ENCODE data around the gene LIN28A. TPM values are rescaled to one million over a fixed set of nuclear protein-coding genes. Genes with fewer than 3 reads are reported as not detected.

Gene LIN28A
- total RNA-seq, 4 donors from 2014 or later, result not detected

DNA sequence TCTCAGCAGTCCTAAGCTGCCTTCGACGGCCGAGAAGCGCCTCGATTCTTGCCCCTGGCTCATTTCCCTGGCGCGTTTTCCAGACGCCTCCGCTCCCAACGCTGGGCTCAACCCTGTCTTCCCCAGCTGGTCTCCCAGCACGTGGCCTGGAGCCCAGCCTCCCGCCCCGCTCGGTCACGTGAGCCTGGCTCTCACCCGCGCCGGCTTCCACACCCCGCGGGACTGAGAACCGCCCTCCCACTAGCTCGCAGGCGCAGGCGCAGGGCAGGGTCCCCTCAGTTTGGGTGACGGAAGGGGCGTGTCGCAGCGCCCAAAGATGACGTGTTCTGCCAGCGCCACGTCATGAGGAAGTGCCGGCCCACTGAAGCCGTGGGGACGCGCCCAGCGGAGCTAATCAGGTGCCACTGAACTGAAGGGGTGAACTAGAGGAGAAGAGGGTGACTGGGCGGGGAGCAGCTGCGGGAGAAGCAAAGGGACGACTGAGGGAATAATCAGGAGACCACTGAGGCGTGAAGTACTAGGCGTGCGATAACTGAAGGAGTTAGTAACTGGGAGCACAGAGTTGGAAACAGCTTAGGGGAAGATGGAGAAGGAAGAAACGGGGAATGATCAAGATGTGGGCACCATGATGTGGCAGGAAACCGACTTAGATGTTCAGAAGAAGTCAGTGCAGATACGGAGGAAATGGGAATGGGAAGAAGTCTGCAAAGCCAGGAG, 21.5 kb downstream of the LIN28A start, which contains the start of gene DHDDS:
Gene DHDDS (plus strand): TSS at position 343 of the 717 bp plus-strand sequence. CDS start 625 bp downstream, outside the sequence.
- peak; percentile 96 to 99 (median 99) for DNase-seq
- Histone ChIP-seq H3K36me3 (peaks cover 0 to 21% (median 0%) of the 10 kb centered on the region in 3 donors), H3K27ac (peak within 1 kb of the TSS; percentile 65 to 85 (median 78)), H3K4me3 (peak within 1 kb of the TSS; percentile 53 to 70 (median 62)), H3K4me1 (peaks cover 0 to 30% (median 8%) of the 10 kb centered on the region in 4 donors), H3K9me3 (no peaks in the 10 kb centered on the region), H3K27me3 (no peaks in the 10 kb centered on the region)
- TF ChIP-seq, protein P1, sequence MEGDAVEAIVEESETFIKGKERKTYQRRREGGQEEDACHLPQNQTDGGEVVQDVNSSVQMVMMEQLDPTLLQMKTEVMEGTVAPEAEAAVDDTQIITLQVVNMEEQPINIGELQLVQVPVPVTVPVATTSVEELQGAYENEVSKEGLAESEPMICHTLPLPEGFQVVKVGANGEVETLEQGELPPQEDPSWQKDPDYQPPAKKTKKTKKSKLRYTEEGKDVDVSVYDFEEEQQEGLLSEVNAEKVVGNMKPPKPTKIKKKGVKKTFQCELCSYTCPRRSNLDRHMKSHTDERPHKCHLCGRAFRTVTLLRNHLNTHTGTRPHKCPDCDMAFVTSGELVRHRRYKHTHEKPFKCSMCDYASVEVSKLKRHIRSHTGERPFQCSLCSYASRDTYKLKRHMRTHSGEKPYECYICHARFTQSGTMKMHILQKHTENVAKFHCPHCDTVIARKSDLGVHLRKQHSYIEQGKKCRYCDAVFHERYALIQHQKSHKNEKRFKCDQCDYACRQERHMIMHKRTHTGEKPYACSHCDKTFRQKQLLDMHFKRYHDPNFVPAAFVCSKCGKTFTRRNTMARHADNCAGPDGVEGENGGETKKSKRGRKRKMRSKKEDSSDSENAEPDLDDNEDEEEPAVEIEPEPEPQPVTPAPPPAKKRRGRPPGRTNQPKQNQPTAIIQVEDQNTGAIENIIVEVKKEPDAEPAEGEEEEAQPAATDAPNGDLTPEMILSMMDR (IDR thresholded peaks at IDR 0.05), result no peak
- peak; percentile 91 to 93 for TF ChIP-seq POLR2A (IDR thresholded peaks at IDR 0.05)

DNA sequence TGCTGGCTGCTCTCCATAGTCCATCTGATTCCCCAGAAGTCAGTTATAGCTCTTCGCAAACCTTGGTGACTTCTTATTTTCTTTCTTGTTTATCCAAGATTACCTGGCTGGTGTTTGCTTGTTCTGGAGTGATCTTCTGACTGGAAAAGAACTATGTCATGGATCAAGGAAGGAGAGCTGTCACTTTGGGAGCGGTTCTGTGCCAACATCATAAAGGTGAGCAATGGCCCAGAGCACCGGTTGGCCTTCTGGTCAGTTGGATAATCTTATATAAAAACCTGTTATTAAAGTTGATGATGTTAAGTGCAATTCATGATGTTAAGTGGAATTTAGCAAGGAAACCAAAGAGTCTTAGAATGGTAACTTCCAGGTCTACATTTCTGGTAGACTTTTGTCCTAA, 22.2 kb downstream of the LIN28A start:
- TF ChIP-seq POLR2A (IDR thresholded peaks at IDR 0.05), result no peak
- TF ChIP-seq, protein P1 (IDR thresholded peaks at IDR 0.05), result no peak
- peaks cover 0 to 30% (median 8%) of the 10 kb centered on the region in 4 donors for H3K4me1 ChIP-seq
- peak overlapping the region in 3 of 4 donors; percentile 65 to 85 (median 76) for H3K27ac ChIP-seq
- no peaks in the 10 kb centered on the region for H3K27me3 ChIP-seq
- no peaks in the 10 kb centered on the region for H3K9me3 ChIP-seq
- peak in 1 of 3 donors; percentile 52 for DNase-seq
- peaks cover 0 to 28% (median under 1%) of the 10 kb centered on the region in 3 donors for H3K36me3 ChIP-seq
- peak overlapping the region; percentile 53 to 70 (median 62) for H3K4me3 ChIP-seq

DNA sequence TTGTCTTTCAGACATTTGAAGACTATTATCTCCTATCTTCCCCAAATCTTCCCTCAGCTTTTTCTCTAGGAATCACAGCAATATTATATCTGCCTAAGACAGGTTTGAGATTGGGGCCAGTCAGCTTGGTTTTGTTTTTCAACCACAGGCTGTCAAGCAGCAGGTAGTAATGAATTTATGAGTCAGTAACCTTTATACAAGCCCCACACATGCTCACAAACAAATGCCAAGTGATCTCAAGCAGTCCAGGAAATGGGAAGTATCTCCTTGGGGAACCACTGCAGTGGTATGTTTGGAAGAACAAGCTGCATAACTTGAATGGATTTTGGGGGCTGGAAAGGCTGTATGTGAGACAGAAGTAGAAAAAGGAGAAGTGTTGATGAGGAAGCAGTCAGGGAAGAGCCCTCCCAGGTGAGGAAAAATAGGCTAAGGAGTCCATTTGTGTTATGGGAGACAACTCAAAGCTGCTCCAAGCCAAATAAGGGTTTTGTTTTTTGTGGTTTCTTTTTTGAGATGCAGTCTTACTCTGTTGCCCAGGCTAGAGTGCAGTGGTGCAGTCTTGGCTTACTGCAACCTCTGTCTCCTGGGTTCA, 23.6 kb downstream of the LIN28A start:
- no peak overlapping the region for H3K4me3 ChIP-seq
- no peaks in the 10 kb centered on the region for H3K27me3 ChIP-seq
- H3K4me1 ChIP-seq, result peaks cover 0 to 30% (median 8%) of the 10 kb centered on the region in 4 donors
- H3K27ac ChIP-seq, result no peak overlapping the region
- TF ChIP-seq POLR2A (IDR thresholded peaks at IDR 0.05), result no peak
- TF ChIP-seq, protein P1 (IDR thresholded peaks at IDR 0.05), result no peak
- no peaks in the 10 kb centered on the region for H3K9me3 ChIP-seq
- no peak for DNase-seq
- peaks cover 0 to 43% (median 3%) of the 10 kb centered on the region in 3 donors for H3K36me3 ChIP-seq

DNA sequence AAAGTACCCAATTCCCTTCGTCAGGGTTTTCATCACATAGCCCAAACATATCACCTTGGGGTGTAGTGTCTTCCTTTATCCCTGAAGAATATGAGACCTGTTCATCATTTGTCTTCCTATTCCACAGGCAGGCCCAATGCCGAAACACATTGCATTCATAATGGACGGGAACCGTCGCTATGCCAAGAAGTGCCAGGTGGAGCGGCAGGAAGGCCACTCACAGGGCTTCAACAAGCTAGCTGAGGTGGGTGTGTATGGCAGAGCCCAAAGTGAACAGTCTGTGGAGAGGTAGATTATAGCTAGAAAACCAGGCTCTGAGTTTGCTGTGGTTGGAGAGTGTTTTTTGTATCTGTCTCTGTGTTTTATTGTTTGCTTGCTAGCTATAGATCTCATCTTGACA, 27.4 kb downstream of the LIN28A start:
- Histone ChIP-seq H3K27me3 (no peaks in the 10 kb centered on the region), H3K9me3 (no peaks in the 10 kb centered on the region), H3K4me1 (peaks cover 0 to 21% (median 3%) of the 10 kb centered on the region in 4 donors), H3K27ac (no peak overlapping the region), H3K36me3 (peaks cover 0 to 80% (median 3%) of the 10 kb centered on the region in 3 donors), H3K4me3 (no peak overlapping the region)
- TF ChIP-seq POLR2A (IDR thresholded peaks at IDR 0.05), result no peak
- TF ChIP-seq, protein P1 (IDR thresholded peaks at IDR 0.05), result no peak
- DNase-seq, result no peak

DNA sequence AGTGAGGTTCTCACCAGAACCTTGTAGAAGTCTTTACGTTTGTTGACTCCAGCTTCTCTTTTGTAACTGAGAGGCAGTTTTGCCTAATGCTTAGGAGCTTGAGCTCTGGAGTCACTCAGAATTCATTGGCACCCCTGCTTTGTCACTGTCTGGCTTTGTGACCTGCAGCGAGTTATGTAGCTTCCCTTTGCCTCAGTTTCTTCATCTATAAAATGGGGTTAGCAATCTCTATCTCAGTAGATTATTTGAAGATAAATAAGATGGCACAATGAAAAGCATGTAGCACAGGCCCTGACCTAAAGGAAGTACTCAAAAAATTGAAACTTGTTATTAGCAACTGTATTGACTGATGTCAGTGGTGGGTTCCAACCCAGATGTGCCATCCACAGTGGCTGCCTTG, 29.6 kb downstream of the LIN28A start:
- no peak for DNase-seq
- TF ChIP-seq, protein P1 (IDR thresholded peaks at IDR 0.05), result no peak
- no peak for TF ChIP-seq POLR2A (IDR thresholded peaks at IDR 0.05)
- Histone ChIP-seq H3K4me3 (no peak overlapping the region), H3K27me3 (no peaks in the 10 kb centered on the region), H3K9me3 (no peaks in the 10 kb centered on the region), H3K36me3 (peaks cover 0 to 97% (median 3%) of the 10 kb centered on the region in 3 donors), H3K27ac (no peak overlapping the region), H3K4me1 (no peaks in the 10 kb centered on the region)

Data from Peyer's patch (tissue), 4 donors.